Fibroblast of lung (primary cell): ENCODE data around the gene ATP2B2.

ENCODE experiments used
- CTCF ChIP-seq, 2 donors: IDR thresholded peaks in 1 of 2; conservative IDR thresholded peaks in 1 of 2; 1 replicate in 1 of 2; 2 replicates in 1 of 2; pipeline ENCODE4 v1.5.1; 2011 to 2012; ENCODE audit warnings: low read length in 2 of 2, control low read depth in 1 of 2, inconsistent platforms in 1 of 2, low read depth in 1 of 2, mild to moderate bottlenecking in 1 of 2
- EZH2 ChIP-seq: IDR thresholded peaks from 2 replicates; pipeline ENCODE4 v1.5.1; 2012; ENCODE audit warnings: low read length, control low read depth, mild to moderate bottlenecking; ENCODE audit errors: missing control alignments

GRCh38 chr3:10319251-10319650, 186.1 kb downstream of the ATP2B2 start:
- TF ChIP-seq EZH2 (no peak), CTCF (conservative IDR thresholded peaks at IDR 0.05 in 1 of 2, IDR thresholded peaks at IDR 0.05 in 1 of 2; ENCODE audit: low read depth in 1 of 2, low read length in 2 of 2) (no peak)
